HepG2 (cell line): Measurements from ENCODE around the gene SLAIN2. TPM values are rescaled to one million over a fixed set of nuclear protein-coding genes. Genes with fewer than 3 reads are reported as not detected.

ENCODE experiments used
- ATAC-seq: fragments of 200-7000 bp; cut with Tn5 transposase; 3 replicates; pipeline ENCODE4 v1.9.1; 2020; ENCODE audit warnings: mild to moderate bottlenecking, moderate library complexity
- BruUV-seq: library from RNA; stranded (reverse); fragments of 400-500 nt; replicated peaks from 2 replicates; lab custom pipeline; 2021; lab: Mats Ljungman, UMichigan
- CTCF ChIA-PET: fragments of 300-600 bp; formaldehyde crosslinking; extraction: SDS; loops from one replicate; lab custom pipeline; 2021; ENCODE audit warnings: low total read pairs, inconsistent platforms, low intra/inter-chr PET ratio; lab: Yijun Ruan, JAX
- POLR2A ChIA-PET: fragments of 350-600 bp; sonication (Branson Sonifier 250); formaldehyde crosslinking; loops from one replicate; lab custom pipeline; 2020; ENCODE audit warnings: antibody characterized with exemption, inconsistent platforms; lab: Yijun Ruan, JAX
- DNase-seq: peaks from one replicate; pipeline ENCODE4 v3.0.0-alpha.2; 2015; ENCODE audit warnings: low spot score
- FAIRE-seq: peaks from 3 replicates; lab custom pipeline; 2011; peaks lifted over from hg19 to GRCh38; lab: Jason Lieb, UNC
- H2AFZ ChIP-seq: one replicate; pipeline ENCODE4 v1.6.1; 2011; ENCODE audit warnings: low read length, inconsistent platforms
- H3K27ac ChIP-seq: fragments of 300-600 bp; 3 replicates; pipeline ENCODE4 v1.8.0; 2011; ENCODE audit warnings: mixed run types, mild to moderate bottlenecking, mixed read lengths, low read length, inconsistent platforms; ENCODE audit not compliant: insufficient read depth; ENCODE audit errors: extremely low read length
- H3K27me3 ChIP-seq, 2 experiments: fragments of 200-600 bp in 1 of 2; 2 replicates in 1 of 2; 3 replicates in 1 of 2; pipeline versions ENCODE4 v1.6.0 to v1.8.0; 2011; ENCODE audit warnings: low read length in 2 of 2, mild to moderate bottlenecking in 2 of 2, moderate library complexity in 2 of 2, inconsistent platforms in 1 of 2; ENCODE audit not compliant: insufficient read depth in 2 of 2, control insufficient read depth in 1 of 2
- H3K36me3 ChIP-seq, 2 experiments: fragments of 200-600 bp in 1 of 2; replicated peaks in 1 of 2; 2 replicates in 1 of 2; 3 replicates in 1 of 2; pipeline versions ENCODE4 v1.5.1 to v1.8.0; 2011; ENCODE audit warnings: low read length in 2 of 2, inconsistent platforms in 1 of 2; ENCODE audit not compliant: insufficient read depth in 2 of 2, control insufficient read depth in 1 of 2
- H3K4me1 ChIP-seq: 2 replicates; pipeline ENCODE4 v1.5.1; 2012; ENCODE audit warnings: low read length, inconsistent platforms; ENCODE audit not compliant: insufficient read depth
- H3K4me2 ChIP-seq: 2 replicates; pipeline ENCODE4 v1.6.0; 2011; ENCODE audit warnings: low read depth, low read length, inconsistent platforms
- H3K4me3 ChIP-seq, 3 experiments: fragments of 200-600 bp in 1 of 3; sonication (generic), shearing (Covaris generic) in 1 of 3; replicated peaks in 1 of 3; 2 replicates each; pipeline ENCODE4 v1.5.1; 2011 to 2016; ENCODE audit warnings: low read length in 3 of 3, inconsistent platforms in 2 of 3, low read depth in 2 of 3, mild to moderate bottlenecking in 2 of 3, control low read depth in 1 of 3, mixed read lengths in 1 of 3; ENCODE audit not compliant: insufficient read depth in 1 of 3
- H3K79me2 ChIP-seq: one replicate; pipeline ENCODE4 v1.6.1; 2011; ENCODE audit warnings: low read length, inconsistent platforms; ENCODE audit not compliant: insufficient read depth
- H3K9ac ChIP-seq: 2 replicates; pipeline ENCODE4 v1.6.0; 2011; ENCODE audit warnings: mild to moderate bottlenecking, low read depth, low read length, inconsistent platforms; ENCODE audit not compliant: insufficient read depth
- H3K9me3 ChIP-seq: 2 replicates; pipeline ENCODE4 v1.5.1; 2012; ENCODE audit warnings: mild to moderate bottlenecking, low read length
- H4K20me1 ChIP-seq: 2 replicates; pipeline ENCODE4 v1.6.0; 2011; ENCODE audit warnings: inconsistent platforms, mild to moderate bottlenecking, low read length, moderate library complexity; ENCODE audit not compliant: insufficient read depth
- IRF2 ChIP-seq: IDR thresholded peaks from 2 replicates; pipeline ENCODE4 v1.6.1; 2018; ENCODE audit warnings: missing genetic modification reagents, missing compliant biosample characterization
- JUN ChIP-seq: sonication (generic); formaldehyde crosslinking; IDR thresholded peaks from 2 replicates; pipeline ENCODE4 v1.4.0; 2020; ENCODE audit warnings: mild to moderate bottlenecking, missing genetic modification reagents
- MEIS2 ChIP-seq: sonication (generic); formaldehyde crosslinking; IDR thresholded peaks from 2 replicates; pipeline ENCODE4 v1.9.0; 2021; ENCODE audit warnings: mild to moderate bottlenecking, missing genetic modification reagents
- SIX1 ChIP-seq: sonication (generic); formaldehyde crosslinking; IDR thresholded peaks from 2 replicates; pipeline ENCODE4 v1.4.0; 2020; ENCODE audit warnings: missing genetic modification reagents, borderline replicate concordance
- SKI ChIP-seq: fragments of 450-650 bp; IDR thresholded peaks from one replicate; pipeline ENCODE4 v1.6.1; 2018; ENCODE audit warnings: mild to moderate bottlenecking; ENCODE audit not compliant: partially characterized antibody
- TAF15 ChIP-seq: fragments of 200-400 bp; formaldehyde crosslinking; IDR thresholded peaks from one replicate; pipeline ENCODE4 v1.6.1; 2018; ENCODE audit warnings: mild to moderate bottlenecking, low read depth, low read length; ENCODE audit not compliant: poor library complexity, severe bottlenecking
- TCF12 ChIP-seq, 2 experiments: fragments of 450-650 bp in 1 of 2; sonication (generic) in 1 of 2; formaldehyde crosslinking in 1 of 2; IDR thresholded peaks; 2 replicates each; pipeline versions ENCODE4 v1.6.1 to v1.8.0; 2017 to 2022; ENCODE audit warnings: antibody characterized with exemption in 1 of 2, mild to moderate bottlenecking in 1 of 2, missing genetic modification reagents in 1 of 2, moderate library complexity in 1 of 2
- ZFP91 ChIP-seq: sonication (generic); formaldehyde crosslinking; IDR thresholded peaks from 2 replicates; pipeline ENCODE4 v1.9.0; 2022; ENCODE audit warnings: missing genetic modification reagents, mild to moderate bottlenecking, borderline replicate concordance
- ZNF615 ChIP-seq: sonication (generic); formaldehyde crosslinking; IDR thresholded peaks from 2 replicates; pipeline ENCODE4 v1.5.0; 2020; ENCODE audit warnings: mild to moderate bottlenecking, missing genetic modification reagents, borderline replicate concordance
- ZNF678 ChIP-seq: sonication (generic); formaldehyde crosslinking; IDR thresholded peaks from 2 replicates; pipeline ENCODE4 v1.4.0; 2020; ENCODE audit warnings: mild to moderate bottlenecking, missing genetic modification reagents
- in situ Hi-C: cut with HindIII; loops from 2 replicates; pipeline ENCODE4 v1.10.0; 2017; ENCODE audit warnings: low pct_unique_long_range_greater_than_20kb; ENCODE audit not compliant: extremely low pct_ligation_motif_present
- intact Hi-C: fragments of 100-400 bp; cut with micrococcal nuclease; formaldehyde crosslinking; loops from one replicate; pipeline ENCODE4 v1.10.0; 2022; ENCODE audit not compliant: unreplicated experiment
- polyA plus RNA-seq, 8 experiments: library from polyadenylated mRNA; depleted of rRNA in 3 of 8; stranded (reverse) in 7 of 8; unstranded in 1 of 8; fragments of >200 nt; fragmentation: Illumina TruSeq in 4 of 8; extraction: Trizol in 4 of 8; gene quantifications; 2 replicates each; pipeline versions ENCODE4 v1.2.1 to v1.2.3, GENCODE V29; 2011 to 2016; ENCODE audit warnings: low read depth in 4 of 8, missing spikeins in 1 of 8, mixed read lengths in 1 of 8; ENCODE audit not compliant: insufficient read depth in 1 of 8
- total RNA-seq, 5 experiments: library from RNA; depleted of rRNA; stranded (reverse); fragments of >200 nt; fragmentation: Illumina TruSeq; extraction: Trizol; gene quantifications; 2 replicates each; pipeline ENCODE4 v1.2.3, GENCODE V29; 2016; ENCODE audit warnings: low read depth in 1 of 5
- TF ChIP-seq, protein P1 (sequence below): sonication (generic); formaldehyde crosslinking; conservative IDR thresholded peaks from 2 replicates; pipeline ENCODE4 v1.4.0; 2020; ENCODE audit warnings: missing genetic modification reagents
- TF ChIP-seq, protein P2 (sequence below): sonication (generic); formaldehyde crosslinking; IDR thresholded peaks from 2 replicates; pipeline ENCODE4 v1.9.0; 2022; ENCODE audit warnings: low read depth, missing genetic modification reagents
- TF ChIP-seq, protein P3 (sequence below): sonication (generic); formaldehyde crosslinking; IDR thresholded peaks from 2 replicates; pipeline ENCODE4 v1.4.0; 2020; ENCODE audit warnings: mild to moderate bottlenecking, missing genetic modification reagents

Gene SLAIN2
- total and polyA plus RNA-seq, 2 of the 13 experiments (the other 11 are each of a cell fraction or from before 2014, with no cell fraction given): 20.7 to 22.5 TPM

DNA sequence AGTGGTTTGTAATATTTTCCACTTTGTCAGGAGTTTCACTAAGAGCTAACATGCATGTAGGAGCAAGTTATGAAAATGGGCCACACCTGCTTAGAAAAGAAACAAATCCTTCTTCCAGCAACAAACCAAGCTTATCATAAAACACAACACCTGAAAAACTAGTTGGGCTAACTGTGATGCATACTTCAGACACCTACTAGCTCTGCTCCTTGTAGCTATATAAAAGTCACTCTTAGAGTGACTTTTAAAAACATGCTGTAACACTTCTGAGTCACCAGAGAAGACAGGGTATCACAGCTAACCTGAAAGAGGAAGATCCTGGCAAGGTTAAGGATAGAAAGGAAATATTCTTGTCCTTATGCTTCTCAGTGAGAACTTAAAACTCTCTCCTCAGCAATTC, 3.6 kb upstream of the SLAIN2 start:
- Histone ChIP-seq H3K9ac (no peak overlapping the region), H3K27me3 (no peaks in the 10 kb centered on the region; a peak in 1 of 5 replicates), H3K36me3 (no peaks in the 10 kb centered on the region), H2AFZ (no peak overlapping the region), H3K4me1 (peaks cover 24% of the 10 kb centered on the region), H3K9me3 (no peaks in the 10 kb centered on the region), H3K4me3 (no peak overlapping the region), H3K4me2 (no peak overlapping the region), H4K20me1 (peaks cover 5% of the 10 kb centered on the region; the same call in 1 of the 2 replicates), H3K79me2 (peaks cover 8% of the 10 kb centered on the region), H3K27ac (no peak overlapping the region)
- DNase-seq: no peak
- intact Hi-C loops: no loop called here
- no TSS peak for BruUV-seq
- POLR2A ChIA-PET: no interaction called here
- CTCF ChIA-PET: no interaction called here
- no peak for FAIRE-seq
- ATAC-seq: no peak
- in situ Hi-C loops: no loop called here
- TF ChIP-seq MEIS2 (CRISPR knock-in tag) (no peak), JUN (CRISPR knock-in tag) (no peak), ZFP91 (no peak), SIX1 (CRISPR knock-in tag) (no peak), ZNF615 (no peak), SKI (no peak), IRF2 (CRISPR knock-in tag) (no peak), TAF15 (no peak), ZNF678 (no peak), TCF12 (IDR thresholded peaks at IDR 0.05) (no peak), TCF12 (CRISPR knock-in tag; IDR thresholded peaks at IDR 0.05) (no peak)
- TF ChIP-seq, protein P1, sequence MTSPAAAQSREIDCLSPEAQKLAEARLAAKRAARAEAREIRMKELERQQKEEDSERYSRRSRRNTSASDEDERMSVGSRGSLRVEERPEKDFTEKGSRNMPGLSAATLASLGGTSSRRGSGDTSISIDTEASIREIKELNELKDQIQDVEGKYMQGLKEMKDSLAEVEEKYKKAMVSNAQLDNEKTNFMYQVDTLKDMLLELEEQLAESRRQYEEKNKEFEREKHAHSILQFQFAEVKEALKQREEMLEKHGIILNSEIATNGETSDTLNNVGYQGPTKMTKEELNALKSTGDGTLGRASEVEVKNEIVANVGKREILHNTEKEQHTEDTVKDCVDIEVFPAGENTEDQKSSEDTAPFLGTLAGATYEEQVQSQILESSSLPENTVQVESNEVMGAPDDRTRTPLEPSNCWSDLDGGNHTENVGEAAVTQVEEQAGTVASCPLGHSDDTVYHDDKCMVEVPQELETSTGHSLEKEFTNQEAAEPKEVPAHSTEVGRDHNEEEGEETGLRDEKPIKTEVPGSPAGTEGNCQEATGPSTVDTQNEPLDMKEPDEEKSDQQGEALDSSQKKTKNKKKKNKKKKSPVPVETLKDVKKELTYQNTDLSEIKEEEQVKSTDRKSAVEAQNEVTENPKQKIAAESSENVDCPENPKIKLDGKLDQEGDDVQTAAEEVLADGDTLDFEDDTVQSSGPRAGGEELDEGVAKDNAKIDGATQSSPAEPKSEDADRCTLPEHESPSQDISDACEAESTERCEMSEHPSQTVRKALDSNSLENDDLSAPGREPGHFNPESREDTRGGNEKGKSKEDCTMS: no peak
- TF ChIP-seq, protein P2, sequence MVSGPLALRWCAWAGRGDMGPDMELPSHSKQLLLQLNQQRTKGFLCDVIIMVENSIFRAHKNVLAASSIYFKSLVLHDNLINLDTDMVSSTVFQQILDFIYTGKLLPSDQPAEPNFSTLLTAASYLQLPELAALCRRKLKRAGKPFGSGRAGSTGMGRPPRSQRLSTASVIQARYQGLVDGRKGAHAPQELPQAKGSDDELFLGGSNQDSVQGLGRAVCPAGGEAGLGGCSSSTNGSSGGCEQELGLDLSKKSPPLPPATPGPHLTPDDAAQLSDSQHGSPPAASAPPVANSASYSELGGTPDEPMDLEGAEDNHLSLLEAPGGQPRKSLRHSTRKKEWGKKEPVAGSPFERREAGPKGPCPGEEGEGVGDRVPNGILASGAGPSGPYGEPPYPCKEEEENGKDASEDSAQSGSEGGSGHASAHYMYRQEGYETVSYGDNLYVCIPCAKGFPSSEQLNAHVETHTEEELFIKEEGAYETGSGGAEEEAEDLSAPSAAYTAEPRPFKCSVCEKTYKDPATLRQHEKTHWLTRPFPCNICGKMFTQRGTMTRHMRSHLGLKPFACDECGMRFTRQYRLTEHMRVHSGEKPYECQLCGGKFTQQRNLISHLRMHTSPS (CRISPR knock-in tag): no peak
- TF ChIP-seq, protein P3, sequence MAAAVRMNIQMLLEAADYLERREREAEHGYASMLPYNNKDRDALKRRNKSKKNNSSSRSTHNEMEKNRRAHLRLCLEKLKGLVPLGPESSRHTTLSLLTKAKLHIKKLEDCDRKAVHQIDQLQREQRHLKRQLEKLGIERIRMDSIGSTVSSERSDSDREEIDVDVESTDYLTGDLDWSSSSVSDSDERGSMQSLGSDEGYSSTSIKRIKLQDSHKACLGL (CRISPR knock-in tag): no peak
